K562 (cell line): ENCODE data around the gene PDPK1. TPM values are rescaled to one million over a fixed set of nuclear protein-coding genes. Genes with fewer than 3 reads are reported as not detected.

Experiments used
- HMG20B ChIP-seq: fragments of 250-450 bp; sonication (Bioruptor Pico); IDR thresholded peaks from 2 replicates; pipeline ENCODE4 v1.5.0; 2021; ENCODE audit warnings: mild to moderate bottlenecking
- KDM5B ChIP-seq: fragments of 200-600 bp; sonication (generic); IDR thresholded peaks from 2 replicates; pipeline ENCODE4 v1.6.1; 2012; ENCODE audit warnings: low read depth, mild to moderate bottlenecking, moderate library complexity, low read length, control low read depth, inconsistent platforms; ENCODE audit not compliant: insufficient replicate concordance
- KLF1 ChIP-seq: fragments of 450-650 bp; IDR thresholded peaks from 2 replicates; pipeline ENCODE4 v1.6.1; 2016; ENCODE audit warnings: missing genetic modification characterization, missing compliant biosample characterization
- MAFF ChIP-seq: IDR thresholded peaks from 2 replicates; pipeline ENCODE4 v1.6.1; 2012; ENCODE audit warnings: low read length, improper control_type of control experiment
- MYBL2 ChIP-seq, 2 experiments: fragments of 450-650 bp in 1 of 2; sonication (generic) in 1 of 2; formaldehyde crosslinking in 1 of 2; IDR thresholded peaks; 2 replicates each; pipeline versions ENCODE4 v1.6.1 to v1.8.1; 2017 to 2022; ENCODE audit warnings: borderline replicate concordance in 1 of 2, inconsistent platforms in 1 of 2, low read depth in 1 of 2, mild to moderate bottlenecking in 1 of 2, missing genetic modification reagents in 1 of 2, moderate library complexity in 1 of 2
- NR2C2 ChIP-seq, 2 experiments: fragments of 200-800 bp in 1 of 2; sonication (Bioruptor generic) in 1 of 2; sonication (generic) in 1 of 2; formaldehyde crosslinking in 1 of 2; IDR thresholded peaks; 2 replicates each; pipeline versions ENCODE4 v1.6.1 to v1.8.0; 2016 to 2022; ENCODE audit warnings: mild to moderate bottlenecking in 1 of 2, missing compliant biosample characterization in 1 of 2, missing genetic modification characterization in 1 of 2, missing genetic modification reagents in 1 of 2
- POLR2G ChIP-seq: fragments of 200-400 bp; formaldehyde crosslinking; IDR thresholded peaks from 2 replicates; pipeline ENCODE4 v1.6.1; 2017; ENCODE audit warnings: low read depth, mild to moderate bottlenecking, antibody characterized with exemption, low read length, moderate library complexity
- PRPF4 ChIP-seq: fragments of 200-400 bp; formaldehyde crosslinking; IDR thresholded peaks from one replicate; pipeline ENCODE4 v1.6.1; 2017; ENCODE audit warnings: low read length, low read depth, mild to moderate bottlenecking; ENCODE audit not compliant: insufficient read depth, poor library complexity, severe bottlenecking
- STAT5A ChIP-seq: IDR thresholded peaks from 2 replicates; pipeline ENCODE4 v1.6.1; 2012; ENCODE audit warnings: low read length, inconsistent platforms, borderline replicate concordance
- TAF7 ChIP-seq: fragments of 450-650 bp; IDR thresholded peaks from 2 replicates; pipeline ENCODE4 v1.6.1; 2016; ENCODE audit warnings: missing genetic modification characterization, missing compliant biosample characterization
- YBX1 ChIP-seq: fragments of 450-650 bp; IDR thresholded peaks from 2 replicates; pipeline ENCODE4 v1.7.1; 2016; ENCODE audit warnings: mild to moderate bottlenecking
- ZNF146 ChIP-seq: IDR thresholded peaks from one replicate; pipeline ENCODE4 v1.6.1; 2018; ENCODE audit warnings: missing compliant biosample characterization; ENCODE audit not compliant: unreplicated experiment
- ZNF384 ChIP-seq: IDR thresholded peaks from 2 replicates; pipeline ENCODE4 v1.6.1; 2012; ENCODE audit warnings: low read depth, low read length, improper control_type of control experiment
- ZNF586 ChIP-seq: fragments of 450-650 bp; formaldehyde crosslinking; conservative IDR thresholded peaks from 2 replicates; pipeline ENCODE4 v1.4.0; 2020; ENCODE audit warnings: mild to moderate bottlenecking, moderate library complexity
- ZNF766 ChIP-seq: fragments of 200-800 bp; sonication (Bioruptor generic); conservative IDR thresholded peaks from 2 replicates; pipeline ENCODE4 v1.6.1; 2016; ENCODE audit warnings: missing genetic modification characterization, missing compliant biosample characterization
- ZSCAN32 ChIP-seq: fragments of 450-650 bp; formaldehyde crosslinking; IDR thresholded peaks from 2 replicates; pipeline ENCODE4 v1.4.0; 2020; ENCODE audit warnings: mild to moderate bottlenecking, moderate library complexity
- polyA plus RNA-seq, 8 experiments: library from polyadenylated mRNA; depleted of rRNA in 4 of 8; stranded (reverse) in 5 of 8; unstranded in 3 of 8; fragments of >200 nt; fragmentation: Nextera tagmentation in 2 of 8; fragmentation: Illumina TruSeq in 1 of 8; extraction: Ambion mirVana in 2 of 8; extraction: Trizol in 1 of 8; gene quantifications; 2 replicates each; pipeline versions ENCODE4 v1.2.1 to v1.2.3, GENCODE V29; 2011 to 2014; ENCODE audit warnings: inconsistent platforms in 1 of 8, missing spikeins in 1 of 8
- total RNA-seq, 7 experiments: library from RNA; depleted of rRNA in 6 of 7; stranded (reverse); fragments of >200 nt in 6 of 7; fragmentation: Illumina TruSeq in 2 of 7; extraction: Trizol in 2 of 7; gene quantifications; 2 replicates each; pipeline versions ENCODE4 v1.2.1 to v1.2.3, GENCODE V29; 2011 to 2021; ENCODE audit warnings: low replicate concordance in 1 of 7
- TF ChIP-seq, protein P1 (sequence below): fragments of 250-450 bp; sonication (Bioruptor Pico); IDR thresholded peaks from 2 replicates; pipeline ENCODE4 v1.5.0; 2021
- TF ChIP-seq, protein P2 (sequence below): fragments of 250-450 bp; sonication (Bioruptor Pico); IDR thresholded peaks from 2 replicates; pipeline ENCODE4 v1.5.0; 2020; ENCODE audit warnings: mild to moderate bottlenecking
- TF ChIP-seq, protein P3 (sequence below): fragments of 450-650 bp; IDR thresholded peaks from 2 replicates; pipeline ENCODE4 v1.7.0; 2016; ENCODE audit warnings: borderline replicate concordance
- TF ChIP-seq, protein P4 (sequence below): sonication (generic); formaldehyde crosslinking; IDR thresholded peaks from 2 replicates; pipeline ENCODE4 v1.8.0; 2022; ENCODE audit warnings: missing genetic modification reagents, mild to moderate bottlenecking, moderate library complexity, borderline replicate concordance
- TF ChIP-seq, protein P5 (sequence below): IDR thresholded peaks from 2 replicates; pipeline ENCODE4 v1.6.1; 2014; ENCODE audit warnings: antibody characterized with exemption

Gene PDPK1
- total and polyA plus RNA-seq, 9 of the 15 experiments (the other 6 are each of a cell fraction or from before 2014, with no cell fraction given): 4.0 to 37.2 (median 18.7) TPM

DNA sequence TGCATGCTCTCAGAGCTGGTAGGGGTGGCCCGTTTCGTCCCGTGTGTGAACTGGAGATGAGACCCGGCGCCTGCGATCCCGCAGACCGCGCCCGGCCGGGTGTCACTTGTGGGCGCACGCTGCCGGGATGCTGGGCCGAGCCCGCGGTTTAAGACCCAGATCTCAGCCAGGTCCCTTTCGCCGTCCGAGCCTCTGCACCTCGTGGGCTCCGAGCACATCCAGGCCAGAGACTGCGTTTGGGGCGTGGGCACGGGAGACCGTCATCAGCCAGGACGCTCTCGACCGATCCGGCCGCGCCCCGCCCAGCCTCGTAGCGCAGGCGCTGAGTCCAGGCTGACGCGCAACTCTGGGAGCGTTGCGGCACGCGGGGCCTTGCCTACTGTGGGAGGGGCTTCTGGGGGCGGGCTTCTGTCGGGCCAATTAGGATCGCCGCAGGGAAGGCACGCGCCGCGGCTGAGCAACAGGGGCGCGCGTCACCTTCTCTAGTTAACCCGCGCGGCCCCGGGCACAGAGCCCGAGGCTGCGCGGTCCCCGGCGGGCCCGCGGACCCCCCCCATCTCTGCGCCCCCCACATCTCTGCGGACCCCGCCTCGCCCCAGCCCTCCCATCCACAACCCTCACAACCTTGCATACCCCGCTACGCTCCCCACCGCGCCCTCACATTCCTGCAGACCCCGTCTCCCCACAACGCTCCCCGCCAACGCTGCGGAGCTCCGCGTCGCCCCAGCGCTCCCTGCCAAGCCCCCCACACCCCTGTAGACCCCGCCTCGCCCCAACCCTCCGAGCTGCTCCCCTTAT lies 5.9 kb upstream of the PDPK1 start (continued):
- TF ChIP-seq, protein P1, sequence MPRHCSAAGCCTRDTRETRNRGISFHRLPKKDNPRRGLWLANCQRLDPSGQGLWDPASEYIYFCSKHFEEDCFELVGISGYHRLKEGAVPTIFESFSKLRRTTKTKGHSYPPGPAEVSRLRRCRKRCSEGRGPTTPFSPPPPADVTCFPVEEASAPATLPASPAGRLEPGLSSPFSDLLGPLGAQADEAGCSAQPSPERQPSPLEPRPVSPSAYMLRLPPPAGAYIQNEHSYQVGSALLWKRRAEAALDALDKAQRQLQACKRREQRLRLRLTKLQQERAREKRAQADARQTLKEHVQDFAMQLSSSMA (CRISPR knock-in tag): 0 out of 2 replicates have a peak, but pooled peaks have one; percentile 3
- TF ChIP-seq ZNF146 (CRISPR knock-in tag) (no peak), STAT5A (no peak), HMG20B (CRISPR knock-in tag) (no peak), TAF7 (tag) (no peak), MAFF (no peak), ZNF766 (CRISPR knock-in tag) (no peak), ZNF384 (no peak), PRPF4 (no peak), NR2C2 (CRISPR knock-in tag; IDR thresholded peaks at IDR 0.05) (no peak), NR2C2 (tag; IDR thresholded peaks at IDR 0.05) (no peak; the same call in 1 of the 2 replicates), KLF1 (tag) (no peak), YBX1 (no peak), ZSCAN32 (no peak), MYBL2 (IDR thresholded peaks at IDR 0.05; ENCODE audit: low read depth) (no peak), MYBL2 (CRISPR knock-in tag; IDR thresholded peaks at IDR 0.05; ENCODE audit: borderline replicate concordance) (no peak), POLR2G (peak; percentile 81), KDM5B (peak; percentile 61), ZNF586 (no peak)
- TF ChIP-seq, protein P2, sequence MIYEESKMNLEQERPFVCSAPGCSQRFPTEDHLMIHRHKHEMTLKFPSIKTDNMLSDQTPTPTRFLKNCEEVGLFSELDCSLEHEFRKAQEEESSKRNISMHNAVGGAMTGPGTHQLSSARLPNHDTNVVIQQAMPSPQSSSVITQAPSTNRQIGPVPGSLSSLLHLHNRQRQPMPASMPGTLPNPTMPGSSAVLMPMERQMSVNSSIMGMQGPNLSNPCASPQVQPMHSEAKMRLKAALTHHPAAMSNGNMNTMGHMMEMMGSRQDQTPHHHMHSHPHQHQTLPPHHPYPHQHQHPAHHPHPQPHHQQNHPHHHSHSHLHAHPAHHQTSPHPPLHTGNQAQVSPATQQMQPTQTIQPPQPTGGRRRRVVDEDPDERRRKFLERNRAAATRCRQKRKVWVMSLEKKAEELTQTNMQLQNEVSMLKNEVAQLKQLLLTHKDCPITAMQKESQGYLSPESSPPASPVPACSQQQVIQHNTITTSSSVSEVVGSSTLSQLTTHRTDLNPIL (CRISPR knock-in tag): 0 out of 2 replicates have a peak, but pooled peaks have one; percentile 25
- TF ChIP-seq, protein P3, sequence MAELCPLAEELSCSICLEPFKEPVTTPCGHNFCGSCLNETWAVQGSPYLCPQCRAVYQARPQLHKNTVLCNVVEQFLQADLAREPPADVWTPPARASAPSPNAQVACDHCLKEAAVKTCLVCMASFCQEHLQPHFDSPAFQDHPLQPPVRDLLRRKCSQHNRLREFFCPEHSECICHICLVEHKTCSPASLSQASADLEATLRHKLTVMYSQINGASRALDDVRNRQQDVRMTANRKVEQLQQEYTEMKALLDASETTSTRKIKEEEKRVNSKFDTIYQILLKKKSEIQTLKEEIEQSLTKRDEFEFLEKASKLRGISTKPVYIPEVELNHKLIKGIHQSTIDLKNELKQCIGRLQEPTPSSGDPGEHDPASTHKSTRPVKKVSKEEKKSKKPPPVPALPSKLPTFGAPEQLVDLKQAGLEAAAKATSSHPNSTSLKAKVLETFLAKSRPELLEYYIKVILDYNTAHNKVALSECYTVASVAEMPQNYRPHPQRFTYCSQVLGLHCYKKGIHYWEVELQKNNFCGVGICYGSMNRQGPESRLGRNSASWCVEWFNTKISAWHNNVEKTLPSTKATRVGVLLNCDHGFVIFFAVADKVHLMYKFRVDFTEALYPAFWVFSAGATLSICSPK: no peak
- TF ChIP-seq, protein P4, sequence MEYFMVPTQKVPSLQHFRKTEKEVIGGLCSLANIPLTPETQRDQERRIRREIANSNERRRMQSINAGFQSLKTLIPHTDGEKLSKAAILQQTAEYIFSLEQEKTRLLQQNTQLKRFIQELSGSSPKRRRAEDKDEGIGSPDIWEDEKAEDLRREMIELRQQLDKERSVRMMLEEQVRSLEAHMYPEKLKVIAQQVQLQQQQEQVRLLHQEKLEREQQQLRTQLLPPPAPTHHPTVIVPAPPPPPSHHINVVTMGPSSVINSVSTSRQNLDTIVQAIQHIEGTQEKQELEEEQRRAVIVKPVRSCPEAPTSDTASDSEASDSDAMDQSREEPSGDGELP: peak; percentile 69
- TF ChIP-seq, protein P5, sequence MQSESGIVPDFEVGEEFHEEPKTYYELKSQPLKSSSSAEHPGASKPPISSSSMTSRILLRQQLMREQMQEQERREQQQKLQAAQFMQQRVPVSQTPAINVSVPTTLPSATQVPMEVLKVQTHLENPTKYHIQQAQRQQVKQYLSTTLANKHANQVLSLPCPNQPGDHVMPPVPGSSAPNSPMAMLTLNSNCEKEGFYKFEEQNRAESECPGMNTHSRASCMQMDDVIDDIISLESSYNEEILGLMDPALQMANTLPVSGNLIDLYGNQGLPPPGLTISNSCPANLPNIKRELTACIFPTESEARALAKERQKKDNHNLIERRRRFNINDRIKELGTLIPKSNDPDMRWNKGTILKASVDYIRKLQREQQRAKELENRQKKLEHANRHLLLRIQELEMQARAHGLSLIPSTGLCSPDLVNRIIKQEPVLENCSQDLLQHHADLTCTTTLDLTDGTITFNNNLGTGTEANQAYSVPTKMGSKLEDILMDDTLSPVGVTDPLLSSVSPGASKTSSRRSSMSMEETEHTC: peak; percentile 39; the same call in 1 of the 2 replicates
